H1 (cell line): Measurements from ENCODE around the gene CADPS.

ENCODE experiments used
- CEBPB ChIP-seq: IDR thresholded peaks from 2 replicates; pipeline ENCODE4 v1.6.1; 2012; ENCODE audit warnings: low read depth, low read length
- CHD2 ChIP-seq: IDR thresholded peaks from 2 replicates; pipeline ENCODE4 v1.6.1; 2012; ENCODE audit warnings: low read length, improper control_type of control experiment
- CREB1 ChIP-seq: IDR thresholded peaks from 2 replicates; pipeline ENCODE4 v1.6.1; 2012; ENCODE audit warnings: inconsistent platforms
- EP300 ChIP-seq, 2 experiments: IDR thresholded peaks; 1 replicate in 1 of 2; 2 replicates in 1 of 2; pipeline ENCODE4 v1.6.1; 2011 to 2012; ENCODE audit warnings: low read depth in 2 of 2, low read length in 2 of 2, mild to moderate bottlenecking in 2 of 2, borderline replicate concordance in 1 of 2, inconsistent platforms in 1 of 2, moderate library complexity in 1 of 2
- EZH2 ChIP-seq: fragments of 200-600 bp; sonication (generic); IDR thresholded peaks from 2 replicates; pipeline ENCODE4 v1.7.1; 2012; ENCODE audit warnings: low read depth, mild to moderate bottlenecking, moderate library complexity, low read length, inconsistent platforms; ENCODE audit not compliant: severe bottlenecking
- PHF8 ChIP-seq: fragments of 200-600 bp; sonication (generic); conservative IDR thresholded peaks from 2 replicates; pipeline ENCODE4 v1.7.1; 2012; ENCODE audit warnings: low read depth, mild to moderate bottlenecking, inconsistent platforms, low read length, moderate library complexity
- SAP30 ChIP-seq: fragments of 300-600 bp; sonication (generic); IDR thresholded peaks from 2 replicates; pipeline ENCODE4 v1.7.1; 2012; ENCODE audit warnings: low read length, moderate library complexity, mild to moderate bottlenecking, inconsistent platforms; ENCODE audit not compliant: insufficient read depth, insufficient replicate concordance
- TEAD4 ChIP-seq: IDR thresholded peaks from 2 replicates; pipeline ENCODE4 v1.6.1; 2012; ENCODE audit warnings: low read depth, low read length, inconsistent platforms, mixed read lengths

- TF ChIP-seq CHD2 (no peak), TEAD4 (no peak), EZH2 (no peak), SAP30 (no peak), EP300 (IDR thresholded peaks at IDR 0.05; ENCODE audit: borderline replicate concordance in 1 of 2, low read depth in 2 of 2, low read length in 2 of 2) (no peak), CREB1 (no peak), PHF8 (no peak), CEBPB (no peak)
Observed at GRCh38 chr3:62809369-62809768, 65.8 kb downstream of the CADPS start.
